ENCODE measurements around the gene PURB.

GRCh38 chr7:44875241-44875640 lies 10.1 kb downstream of the PURB start:
- TF ChIP-seq, protein P1, sequence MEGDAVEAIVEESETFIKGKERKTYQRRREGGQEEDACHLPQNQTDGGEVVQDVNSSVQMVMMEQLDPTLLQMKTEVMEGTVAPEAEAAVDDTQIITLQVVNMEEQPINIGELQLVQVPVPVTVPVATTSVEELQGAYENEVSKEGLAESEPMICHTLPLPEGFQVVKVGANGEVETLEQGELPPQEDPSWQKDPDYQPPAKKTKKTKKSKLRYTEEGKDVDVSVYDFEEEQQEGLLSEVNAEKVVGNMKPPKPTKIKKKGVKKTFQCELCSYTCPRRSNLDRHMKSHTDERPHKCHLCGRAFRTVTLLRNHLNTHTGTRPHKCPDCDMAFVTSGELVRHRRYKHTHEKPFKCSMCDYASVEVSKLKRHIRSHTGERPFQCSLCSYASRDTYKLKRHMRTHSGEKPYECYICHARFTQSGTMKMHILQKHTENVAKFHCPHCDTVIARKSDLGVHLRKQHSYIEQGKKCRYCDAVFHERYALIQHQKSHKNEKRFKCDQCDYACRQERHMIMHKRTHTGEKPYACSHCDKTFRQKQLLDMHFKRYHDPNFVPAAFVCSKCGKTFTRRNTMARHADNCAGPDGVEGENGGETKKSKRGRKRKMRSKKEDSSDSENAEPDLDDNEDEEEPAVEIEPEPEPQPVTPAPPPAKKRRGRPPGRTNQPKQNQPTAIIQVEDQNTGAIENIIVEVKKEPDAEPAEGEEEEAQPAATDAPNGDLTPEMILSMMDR (IDR thresholded peaks at IDR 0.05; ENCODE audit: insufficient read depth, low read length, poor library complexity, severe bottlenecking) = no peak
- no peak for TF ChIP-seq EZH2phosphoT487 (conservative IDR thresholded peaks at IDR 0.05; ENCODE audit: low read length)
